ENCODE results near the gene MCHR2. TPM values are rescaled to one million over a fixed set of nuclear protein-coding genes. Genes with fewer than 3 reads are reported as not detected.

The MCHR2 gene
- total RNA-seq, 1 experiment from 2014 or later = not detected

GRCh38 chr6:99905209-99906106 is 88.6 kb downstream of the MCHR2 start:
- DNase-seq (ENCODE audit: low spot score) = peak; percentile 67

DNA sequence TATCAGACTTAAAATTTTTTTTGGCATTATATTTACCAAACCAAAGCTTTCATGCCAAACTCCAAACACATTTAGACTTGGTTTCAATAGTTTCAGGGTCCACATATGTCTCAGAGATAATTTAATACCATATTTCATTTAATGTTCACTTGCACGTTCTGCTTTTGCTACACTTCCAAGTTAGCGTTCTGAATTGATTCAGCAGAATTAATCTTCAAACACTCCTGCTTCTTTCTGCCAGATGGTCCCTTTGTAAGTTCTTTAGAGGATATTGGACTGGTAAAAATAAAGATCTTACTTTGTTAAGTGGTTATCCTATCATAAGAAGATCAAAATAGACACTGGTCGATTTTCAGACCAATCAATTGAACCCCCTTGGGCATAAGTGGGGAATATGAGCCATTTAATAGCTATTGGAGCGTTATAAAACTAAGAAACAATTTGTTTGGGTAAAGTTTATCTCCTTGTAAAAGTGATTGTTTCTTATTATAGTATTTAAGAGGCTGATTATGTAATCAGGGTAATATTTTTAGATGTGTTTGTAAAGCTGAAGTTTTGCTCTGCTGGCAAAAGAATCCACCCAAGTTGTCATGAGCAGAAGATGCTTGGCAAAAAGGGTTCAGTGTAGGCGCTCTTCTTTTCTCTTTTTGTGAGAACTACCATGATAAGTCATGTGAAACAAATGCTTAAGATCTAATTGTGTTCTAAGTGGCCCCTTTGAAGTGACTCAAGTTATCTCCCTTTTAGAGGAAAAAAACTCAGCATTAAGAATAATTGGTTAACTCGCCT is 92.2 kb downstream of the MCHR2 start:
- DNase-seq (ENCODE audit: low spot score) = no peak

- DNase-seq (ENCODE audit: low spot score) = no peak
These were observed 99.2 kb downstream of the MCHR2 start for GRCh38 chr6:99894815-99895214.

- no peak for DNase-seq (ENCODE audit: low spot score)
These were observed 107.0 kb downstream of the MCHR2 start for GRCh38 chr6:99887066-99887465.

DNA sequence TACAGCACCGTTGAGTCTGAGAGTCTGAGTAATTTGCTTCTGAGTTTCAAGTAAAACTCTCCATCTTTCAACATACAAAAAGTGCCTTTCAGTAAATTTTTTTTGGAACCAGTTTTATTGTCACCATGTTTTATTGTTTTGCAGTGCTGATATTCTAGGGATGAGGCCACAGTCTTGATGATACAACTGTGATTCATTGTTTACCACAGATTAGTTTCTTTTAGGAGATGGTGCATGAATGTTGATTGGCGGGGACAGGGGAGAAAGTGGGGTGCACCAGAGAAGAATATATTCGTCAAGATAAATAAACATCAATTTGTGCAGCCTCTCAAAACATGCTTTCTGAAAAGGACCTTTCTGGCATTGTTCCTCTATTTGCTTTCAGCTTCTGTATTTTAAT is 109.0 kb downstream of the MCHR2 start:
- peak; percentile 32 for DNase-seq (ENCODE audit: low spot score)

DNA sequence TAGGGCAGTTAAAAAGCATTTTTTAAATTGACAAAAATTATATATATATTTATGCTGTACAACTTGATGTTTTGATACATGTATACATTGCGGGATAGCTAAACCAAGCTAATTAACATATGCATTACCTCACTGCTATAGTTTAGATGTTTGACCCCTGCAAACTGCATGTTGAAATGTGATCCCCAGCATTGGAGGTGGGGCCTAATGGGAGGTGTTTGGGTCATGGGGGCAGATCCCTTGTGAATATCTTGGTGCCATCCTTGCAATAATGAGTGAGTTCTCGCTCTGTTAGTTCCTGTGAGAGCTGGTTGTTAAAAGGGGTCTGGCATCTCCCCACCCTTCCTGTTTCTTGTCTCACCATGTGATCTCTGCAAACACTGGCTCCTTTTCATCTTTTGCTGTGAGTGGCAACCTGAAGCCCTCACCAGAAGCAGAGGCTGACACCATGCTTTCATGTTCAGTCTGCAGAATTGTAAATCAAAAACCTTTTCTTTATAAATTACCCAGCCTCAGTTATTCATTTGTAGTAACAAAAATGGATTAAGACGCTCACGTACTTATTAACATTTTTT is 111.8 kb downstream of the MCHR2 start:
- DNase-seq (ENCODE audit: low spot score) = no peak

GRCh38 chr6:99879431-99879830 is 114.6 kb downstream of the MCHR2 start:
- DNase-seq (ENCODE audit: low spot score) = no peak

DNA sequence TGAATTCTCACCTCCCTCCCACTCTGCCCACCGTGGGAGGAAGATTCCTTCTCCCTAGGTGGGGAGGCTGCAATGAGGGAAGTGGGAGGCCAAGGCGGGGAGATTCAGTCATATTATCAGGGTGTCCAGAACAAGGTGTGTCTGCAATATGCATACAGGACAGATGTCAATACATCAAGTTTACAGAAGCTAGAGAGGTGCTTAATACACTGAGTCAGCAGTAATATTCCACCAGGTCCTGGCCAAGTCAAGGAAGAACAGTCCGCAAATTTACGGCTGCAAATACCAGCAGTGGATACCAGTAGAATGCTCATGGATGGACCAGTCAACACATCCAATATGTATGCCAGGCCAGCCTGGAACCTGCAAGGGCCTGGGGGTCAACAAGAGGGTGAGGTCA is 119.0 kb downstream of the MCHR2 start:
- no peak for DNase-seq (ENCODE audit: low spot score)

GRCh38 chr6:99873084-99873483 is 120.9 kb downstream of the MCHR2 start:
- DNase-seq (ENCODE audit: low spot score) = no peak

GRCh38 chr6:99871641-99872040 is 122.4 kb downstream of the MCHR2 start:
- no peak for DNase-seq (ENCODE audit: low spot score)
